ENCODE measurements around the gene PABPC1L. TPM values are rescaled to one million over a fixed set of nuclear protein-coding genes. Genes with fewer than 3 reads are reported as not detected.

PABPC1L gene
- total RNA-seq, 1 experiment from 2014 or later = 83.5 TPM

DNA sequence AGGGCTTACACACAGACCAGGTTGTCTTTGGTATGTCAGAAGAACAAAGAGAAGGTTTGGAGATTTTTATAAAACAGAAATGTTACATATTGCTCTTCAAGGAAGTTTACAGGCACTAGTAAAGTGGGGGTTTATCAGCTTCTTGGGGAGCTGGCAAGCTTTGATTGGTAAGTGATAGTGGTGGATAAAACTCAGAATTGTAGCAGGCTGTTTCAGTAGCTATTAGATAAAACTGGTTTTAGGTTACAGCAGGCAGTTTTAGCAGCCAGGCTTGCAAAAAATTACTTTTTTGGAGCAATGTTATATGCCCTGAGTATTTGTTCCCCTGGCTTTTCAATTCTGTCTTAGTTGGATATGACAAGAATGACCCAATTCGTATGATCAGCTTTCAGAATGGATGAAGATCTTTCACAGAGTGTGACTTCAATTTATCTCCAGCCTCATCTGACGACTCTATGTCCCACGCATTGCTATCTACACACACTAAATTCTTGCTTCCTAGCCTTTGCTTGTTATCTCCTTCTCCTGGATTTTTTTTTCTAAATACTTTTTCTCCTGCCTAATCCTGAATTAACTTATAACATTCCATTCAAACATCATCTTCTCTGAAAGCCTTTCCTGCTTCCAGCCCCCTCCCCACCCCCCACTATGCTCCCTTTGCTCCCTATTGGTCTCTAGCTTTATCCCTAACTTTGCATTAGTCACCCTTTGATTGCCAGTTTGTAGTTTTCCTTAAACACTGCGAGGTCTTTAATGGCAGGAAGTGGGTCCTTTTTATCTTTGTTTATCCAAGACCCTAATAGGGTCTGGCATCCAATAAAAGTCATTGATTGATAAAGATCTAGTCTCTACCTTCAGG, 51.4 kb downstream of the PABPC1L start:
- H2BK20ac ChIP-seq (ENCODE audit: low read depth, low read length, poor library complexity, severe bottlenecking) = no peak overlapping the region
- peaks cover 34 to 37% of the 10 kb centered on the region in 2 experiments for H3K4me1 Mint-ChIP-seq
- no peak overlapping the region for H3K27ac Mint-ChIP-seq
- no peak overlapping the region for H4K91ac ChIP-seq (ENCODE audit: insufficient read length, low read depth, low read length)
- no peak overlapping the region for H2BK5ac ChIP-seq (ENCODE audit: insufficient read length, low read length)
- peaks cover 44% of the 10 kb centered on the region for H3K27me3 Mint-ChIP-seq (ENCODE audit: low read depth)
- H3K23ac ChIP-seq (ENCODE audit: insufficient read length, low read depth, low read length) = no peak overlapping the region
- H4K5ac ChIP-seq (ENCODE audit: insufficient read length, low read depth, low read length) = no peak overlapping the region
- H3K36me3 Mint-ChIP-seq (ENCODE audit: insufficient read depth in 1 of 3, low read depth in 3 of 3) = peaks cover 1 to 15% (median 14%) of the 10 kb centered on the region in 3 experiments; a peak in 6 of 7 replicates
- no peak overlapping the region for H3K14ac ChIP-seq (ENCODE audit: insufficient read depth, low read length)
- H3K79me1 ChIP-seq (ENCODE audit: insufficient read depth, low read depth, low read length, poor library complexity, severe bottlenecking) = peaks cover 4% of the 10 kb centered on the region
- no CpG with 5 or more reads among the region's 4 CpGs for WGBS (ENCODE audit: extremely low coverage, insufficient read length, low lambda C conversion rate)
- H3K4me2 ChIP-seq (ENCODE audit: insufficient read depth, insufficient read length, low read length) = no peak overlapping the region
- 0 out of 2 replicates have a peak, but pooled peaks cover 2% of the 10 kb centered on the region for H3K4me1 ChIP-seq (ENCODE audit: insufficient read depth, low read length)
- no peak overlapping the region for H3K27ac ChIP-seq (ENCODE audit: insufficient read length, low read depth, low read length)
- no peak overlapping the region for H2AK5ac ChIP-seq (ENCODE audit: insufficient read length, low read length)
- peaks cover 6% of the 10 kb centered on the region for H3K23me2 ChIP-seq (ENCODE audit: insufficient read length, low read depth, low read length, poor library complexity, severe bottlenecking)
- no peaks in the 10 kb centered on the region for H4K20me1 ChIP-seq (ENCODE audit: control insufficient read depth, insufficient read depth, insufficient read length)
- H3K9me3 Mint-ChIP-seq = no peaks in the 10 kb centered on the region; a peak in 1 of 5 replicates
- H3K9ac ChIP-seq (ENCODE audit: extremely low read depth, insufficient read length, low read length) = no peak overlapping the region
- H3K18ac ChIP-seq (ENCODE audit: insufficient read length, low read depth, low read length) = no peak overlapping the region
- no peak overlapping the region for H2AFZ ChIP-seq (ENCODE audit: low read length)
- no peak overlapping the region for H4K8ac ChIP-seq (replicated peaks; ENCODE audit: insufficient read length, low read depth, low read length)
- H2BK12ac ChIP-seq (ENCODE audit: insufficient read length, low read depth, low read length) = no peak overlapping the region
- TF ChIP-seq, protein P1, sequence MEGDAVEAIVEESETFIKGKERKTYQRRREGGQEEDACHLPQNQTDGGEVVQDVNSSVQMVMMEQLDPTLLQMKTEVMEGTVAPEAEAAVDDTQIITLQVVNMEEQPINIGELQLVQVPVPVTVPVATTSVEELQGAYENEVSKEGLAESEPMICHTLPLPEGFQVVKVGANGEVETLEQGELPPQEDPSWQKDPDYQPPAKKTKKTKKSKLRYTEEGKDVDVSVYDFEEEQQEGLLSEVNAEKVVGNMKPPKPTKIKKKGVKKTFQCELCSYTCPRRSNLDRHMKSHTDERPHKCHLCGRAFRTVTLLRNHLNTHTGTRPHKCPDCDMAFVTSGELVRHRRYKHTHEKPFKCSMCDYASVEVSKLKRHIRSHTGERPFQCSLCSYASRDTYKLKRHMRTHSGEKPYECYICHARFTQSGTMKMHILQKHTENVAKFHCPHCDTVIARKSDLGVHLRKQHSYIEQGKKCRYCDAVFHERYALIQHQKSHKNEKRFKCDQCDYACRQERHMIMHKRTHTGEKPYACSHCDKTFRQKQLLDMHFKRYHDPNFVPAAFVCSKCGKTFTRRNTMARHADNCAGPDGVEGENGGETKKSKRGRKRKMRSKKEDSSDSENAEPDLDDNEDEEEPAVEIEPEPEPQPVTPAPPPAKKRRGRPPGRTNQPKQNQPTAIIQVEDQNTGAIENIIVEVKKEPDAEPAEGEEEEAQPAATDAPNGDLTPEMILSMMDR (conservative IDR thresholded peaks at IDR 0.05) = no peak
- H2BK15ac ChIP-seq (ENCODE audit: low read depth, low read length) = no peak overlapping the region
- peak overlapping the region in 1 of 2 experiments; percentile 22; a peak in 2 of 5 replicates for H3K4me3 Mint-ChIP-seq
- H3K79me2 ChIP-seq (ENCODE audit: insufficient read depth, low read length) = no peaks in the 10 kb centered on the region
- H3K27me3 ChIP-seq (ENCODE audit: insufficient read depth, low read length) = no peaks in the 10 kb centered on the region; the same call in 1 of the 2 replicates
- no peak overlapping the region for H3T11ph ChIP-seq (ENCODE audit: low read length)
- H2BK120ac ChIP-seq (ENCODE audit: low read depth, low read length, poor library complexity, severe bottlenecking) = no peak overlapping the region
- no peak for DNase-seq
- no peak overlapping the region for H3K4ac ChIP-seq (ENCODE audit: low read depth, low read length)
- H3K9me3 ChIP-seq (ENCODE audit: control insufficient read depth, low read depth, low read length) = no peaks in the 10 kb centered on the region
- H3K56ac ChIP-seq (ENCODE audit: insufficient read length, low read depth, low read length) = no peak overlapping the region
